Measurements from ENCODE around the gene GIPC2. TPM values are rescaled to one million over a fixed set of nuclear protein-coding genes. Genes with fewer than 3 reads are reported as not detected.

The GIPC2 gene
- total RNA-seq, 1 donor from 2014 or later = 4.2 TPM

DNA sequence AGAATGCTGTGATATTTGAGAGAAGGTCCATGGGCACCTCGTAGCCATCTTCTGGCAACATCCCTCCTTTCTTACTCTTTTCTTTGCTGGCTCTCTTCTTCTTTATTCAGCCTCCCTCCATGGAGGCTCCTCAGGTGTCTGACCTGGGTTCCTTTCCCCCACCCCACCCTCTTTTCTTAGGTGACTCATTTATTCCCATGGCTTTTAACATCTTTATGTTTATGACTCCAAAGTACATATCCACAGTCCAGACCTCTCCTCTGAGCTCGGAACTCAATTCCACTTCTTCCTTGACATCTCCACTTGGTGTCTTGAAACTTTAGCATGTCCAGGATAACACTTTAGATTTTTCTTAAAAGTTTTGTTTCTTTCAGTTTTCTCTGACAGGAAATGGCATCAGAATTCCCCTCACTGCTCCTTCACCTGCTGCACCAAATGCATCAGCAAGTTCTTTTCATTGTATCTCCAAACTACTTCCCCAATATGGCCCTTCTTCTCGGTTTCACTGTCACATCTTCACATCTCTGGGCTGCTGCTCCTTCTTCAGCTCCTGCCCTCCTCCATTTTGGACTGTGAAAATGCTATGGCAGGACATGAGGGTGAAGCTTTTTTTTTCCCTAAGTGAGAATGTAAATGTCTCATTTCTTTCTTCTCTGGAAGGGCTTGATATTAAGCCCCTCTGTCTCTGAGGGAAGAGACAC, 95.9 kb downstream of the GIPC2 start:
- no peak overlapping the region for H3K27ac Mint-ChIP-seq
- DNase-seq (ENCODE audit: low spot score, unreplicated experiment) = no peak

DNA sequence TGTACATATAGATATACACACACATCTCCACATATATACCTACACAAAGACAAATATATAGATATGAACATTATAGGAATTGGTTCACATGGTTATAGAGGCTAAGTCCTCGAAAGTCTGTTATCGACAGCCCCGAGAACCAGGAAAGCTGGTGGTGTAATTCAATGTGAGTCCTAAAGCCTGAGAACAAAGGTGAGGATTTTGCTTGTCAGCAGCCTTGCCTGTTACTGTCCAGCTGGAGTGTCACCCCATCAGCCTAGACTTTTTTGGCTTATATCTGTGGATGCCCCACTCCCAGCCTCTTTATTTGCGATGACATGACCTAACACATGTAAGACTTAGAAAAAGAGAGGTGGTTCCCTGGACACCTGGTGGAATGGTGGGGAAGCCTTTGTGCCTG, 97.0 kb downstream of the GIPC2 start:
- H3K36me3 Mint-ChIP-seq (ENCODE audit: insufficient read depth) = no peaks in the 10 kb centered on the region
- TF ChIP-seq CTCF (IDR thresholded peaks at IDR 0.05; ENCODE audit: unreplicated experiment) = no peak
- H3K27ac Mint-ChIP-seq = no peak overlapping the region
- H3K4me1 Mint-ChIP-seq (ENCODE audit: low read depth) = no peaks in the 10 kb centered on the region
- no peak for DNase-seq (ENCODE audit: low spot score, unreplicated experiment)
- no peak overlapping the region for H3K4me3 Mint-ChIP-seq (ENCODE audit: low read depth)
- no peaks in the 10 kb centered on the region for H3K27me3 Mint-ChIP-seq
- no peaks in the 10 kb centered on the region for H3K9me3 Mint-ChIP-seq (ENCODE audit: low read depth)

More for the DNA sequence above, 95.9 kb downstream of the GIPC2 start:
- Mint-ChIP-seq H3K4me1 (ENCODE audit: low read depth) (no peaks in the 10 kb centered on the region), H3K27me3 (no peaks in the 10 kb centered on the region), H3K9me3 (ENCODE audit: low read depth) (no peaks in the 10 kb centered on the region), H3K4me3 (ENCODE audit: low read depth) (no peak overlapping the region), H3K36me3 (ENCODE audit: insufficient read depth) (no peaks in the 10 kb centered on the region)
- TF ChIP-seq CTCF (IDR thresholded peaks at IDR 0.05; ENCODE audit: unreplicated experiment) = no peak

- H3K27ac Mint-ChIP-seq = no peak overlapping the region
Observed at GRCh38 chr1:78143152-78143551, 97.4 kb downstream of the GIPC2 start.

GRCh38 chr1:78143673-78144072, 97.9 kb downstream of the GIPC2 start:
- no peak for TF ChIP-seq CTCF (IDR thresholded peaks at IDR 0.05; ENCODE audit: unreplicated experiment)
- DNase-seq (ENCODE audit: low spot score, unreplicated experiment) = no peak
- no peaks in the 10 kb centered on the region for H3K27me3 Mint-ChIP-seq
- no peaks in the 10 kb centered on the region for H3K4me1 Mint-ChIP-seq (ENCODE audit: low read depth)
- peaks cover 4% of the 10 kb centered on the region for H3K9me3 Mint-ChIP-seq (ENCODE audit: low read depth)
- peaks cover 4% of the 10 kb centered on the region for H3K36me3 Mint-ChIP-seq (ENCODE audit: insufficient read depth)
- no peak overlapping the region for H3K4me3 Mint-ChIP-seq (ENCODE audit: low read depth)
- no peak overlapping the region for H3K27ac Mint-ChIP-seq

More at GRCh38 chr1:78143152-78143551, 97.4 kb downstream of the GIPC2 start:
- TF ChIP-seq CTCF (IDR thresholded peaks at IDR 0.05; ENCODE audit: unreplicated experiment) = no peak
- H3K4me1 Mint-ChIP-seq (ENCODE audit: low read depth) = no peaks in the 10 kb centered on the region
- H3K27me3 Mint-ChIP-seq = no peaks in the 10 kb centered on the region
- H3K9me3 Mint-ChIP-seq (ENCODE audit: low read depth) = no peaks in the 10 kb centered on the region
- H3K36me3 Mint-ChIP-seq (ENCODE audit: insufficient read depth) = peaks cover 1% of the 10 kb centered on the region
- no peak overlapping the region for H3K4me3 Mint-ChIP-seq (ENCODE audit: low read depth)
- DNase-seq (ENCODE audit: low spot score, unreplicated experiment) = no peak

DNA sequence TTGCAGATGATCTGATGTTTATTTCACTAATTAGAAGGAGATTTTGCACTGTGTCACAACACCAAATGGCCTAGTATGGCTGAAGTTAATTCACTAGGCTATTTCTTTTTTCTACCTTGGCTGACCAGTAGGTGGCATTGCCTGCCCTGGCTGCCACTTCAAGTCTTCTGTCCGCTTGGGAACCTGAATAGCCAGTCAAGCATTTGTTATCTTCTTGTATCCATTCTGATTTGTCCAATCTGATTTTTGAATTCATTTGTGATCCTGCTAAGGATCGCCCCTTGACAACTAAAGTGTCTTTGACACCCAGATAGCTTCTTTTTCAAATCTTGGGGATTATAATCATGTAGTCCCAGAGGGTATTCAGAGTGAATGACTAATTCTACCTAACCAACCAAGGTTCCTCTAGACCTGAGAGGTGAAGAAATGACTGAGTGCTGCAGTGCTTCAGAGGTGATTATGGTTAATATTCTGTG, 99.4 kb downstream of the GIPC2 start:
- H3K9me3 Mint-ChIP-seq (ENCODE audit: low read depth) = peaks cover 9% of the 10 kb centered on the region
- H3K27ac Mint-ChIP-seq = no peak overlapping the region
- peaks cover 4% of the 10 kb centered on the region for H3K36me3 Mint-ChIP-seq (ENCODE audit: insufficient read depth)
- H3K4me1 Mint-ChIP-seq (ENCODE audit: low read depth) = no peaks in the 10 kb centered on the region
- peak; percentile 22 for DNase-seq (ENCODE audit: low spot score, unreplicated experiment)
- H3K4me3 Mint-ChIP-seq (ENCODE audit: low read depth) = no peak overlapping the region
- H3K27me3 Mint-ChIP-seq = no peaks in the 10 kb centered on the region
- TF ChIP-seq CTCF (IDR thresholded peaks at IDR 0.05; ENCODE audit: unreplicated experiment) = peak; percentile 94

All from progenitor cell of endocrine pancreas (in vitro differentiated cells).